ENCODE data around the gene PARD3B. TPM values are rescaled to one million over a fixed set of nuclear protein-coding genes. Genes with fewer than 3 reads are reported as not detected.

PARD3B gene
- total and polyA plus RNA-seq, 2 of the 4 experiments (the other 2 are of a cell fraction) = 3.3 to 15.6 TPM

GRCh38 chr2:205629091-205629776 is 1084.0 kb downstream of the PARD3B start:
- no peak overlapping the region for H3K18ac ChIP-seq (ENCODE audit: low read depth, low read length)
- H2BK5ac ChIP-seq (ENCODE audit: low read depth, low read length, poor library complexity, severe bottlenecking) = no peak overlapping the region
- no TSS peak for BruUV-seq (replicated peaks)
- no peaks in the 10 kb centered on the region for H3K79me1 ChIP-seq (ENCODE audit: low read depth in 1 of 2, low read length in 2 of 2)
- no peaks in the 10 kb centered on the region for H4K20me1 ChIP-seq (ENCODE audit: insufficient read depth, low read length)
- H2AK5ac ChIP-seq (ENCODE audit: low read depth, low read length) = no peak overlapping the region
- no peak overlapping the region for H2BK15ac ChIP-seq (ENCODE audit: low read depth, low read length)
- no peak overlapping the region for H2BK20ac ChIP-seq (ENCODE audit: low read depth, low read length)
- dilution Hi-C loops (cut with HindIII; ENCODE audit: low sequenced_read_pairs, unreplicated experiment) (no loop called here), in situ Hi-C loops (cut with MboI; ENCODE audit: low sequenced_read_pairs) (loop anchor here (25.0 kb wide), 1 partner anchor 92 kb away; no protein-coding TSS in a partner anchor), intact Hi-C loops (cut with micrococcal nuclease) (no loop called here)
- H3K56ac ChIP-seq (ENCODE audit: extremely low read depth, insufficient read depth, low read length) = no peak overlapping the region
- no peak overlapping the region for H4K8ac ChIP-seq (ENCODE audit: low read depth in 2 of 2, low read length in 2 of 2)
- no peaks in the 10 kb centered on the region for H3K27me3 ChIP-seq (ENCODE audit: control insufficient read depth, insufficient read depth, low read length)
- DNase-seq (no peak), ATAC-seq (ENCODE audit: low read depth) (no peak)
- POLR2A ChIA-PET (ENCODE audit: unreplicated experiment) = no interaction called here
- H3K4ac ChIP-seq (ENCODE audit: low read depth, low read length) = no peak overlapping the region
- no peak overlapping the region for H2BK120ac ChIP-seq (ENCODE audit: low read depth, low read length)
- H3K4me1 ChIP-seq (ENCODE audit: control insufficient read depth, insufficient read depth, low read length) = no peaks in the 10 kb centered on the region; the same call in 1 of the 2 replicates
- no peak overlapping the region for H3K14ac ChIP-seq (replicated peaks; ENCODE audit: low read depth, low read length)
- no peak overlapping the region for H2AK9ac ChIP-seq (replicated peaks; ENCODE audit: low read depth, low read length, poor library complexity)
- H3K9me1 ChIP-seq (ENCODE audit: insufficient read depth, low read length) = no peaks in the 10 kb centered on the region
- H3K27ac ChIP-seq (ENCODE audit: insufficient read depth, low read length) = no peak overlapping the region
- CTCF ChIA-PET = interaction anchor here (0.7 kb wide), 1 partner anchor 16 kb away, joined by 3 read pairs; no protein-coding TSS in a partner anchor
- H3K9ac ChIP-seq (ENCODE audit: low read depth, low read length) = no peak overlapping the region
- H3K9me3 ChIP-seq (ENCODE audit: control insufficient read depth, insufficient read depth, low read length) = no peaks in the 10 kb centered on the region
- H2AFZ ChIP-seq (replicated peaks; ENCODE audit: low read length, poor library complexity) = no peak overlapping the region
- no peaks in the 10 kb centered on the region for H3K36me3 ChIP-seq (ENCODE audit: control insufficient read depth, insufficient read depth, low read length)
- WGBS, 2 experiments (ENCODE audit: extremely low coverage in 2 of 2, insufficient read length in 1 of 2) = 70% methylated on average over 4 of the region's 10 CpGs; no CpG with 5 or more reads in 1 of the 2 experiments
- H4K5ac ChIP-seq (ENCODE audit: low read depth, low read length) = no peak overlapping the region
- no peak overlapping the region for H3K23ac ChIP-seq (ENCODE audit: low read depth, low read length)
- TF ChIP-seq FOS (IDR thresholded peaks at IDR 0.05; ENCODE audit: low read depth, low read length) = no peak
- no peak for TF ChIP-seq MAZ (IDR thresholded peaks at IDR 0.05; ENCODE audit: borderline replicate concordance, low read depth, low read length)
- H4K91ac ChIP-seq (ENCODE audit: insufficient read depth, low read depth, low read length) = no peak overlapping the region
- H3K4me2 ChIP-seq (ENCODE audit: low read depth, low read length) = no peak overlapping the region
- H3K4me3 ChIP-seq (ENCODE audit: insufficient read depth, low read depth, low read length) = no peak overlapping the region
